HEK293 (cell line): ENCODE results near the gene DNAJC11.

ENCODE experiments used
- GLI4 ChIP-seq: fragments of 450-650 bp; formaldehyde crosslinking; IDR thresholded peaks from 2 replicates; pipeline ENCODE4 v1.5.1; 2016; ENCODE audit warnings: missing biosample characterization, missing genetic modification characterization
- MYNN ChIP-seq: fragments of 450-650 bp; formaldehyde crosslinking; IDR thresholded peaks from 2 replicates; pipeline ENCODE4 v1.5.1; 2016; ENCODE audit warnings: missing biosample characterization, missing genetic modification characterization, borderline replicate concordance
- YY1 ChIP-seq: fragments of 450-650 bp; formaldehyde crosslinking; IDR thresholded peaks from 2 replicates; pipeline ENCODE4 v1.5.1; 2018; ENCODE audit warnings: missing biosample characterization, missing genetic modification characterization
- ZBTB8A ChIP-seq: fragments of 450-650 bp; formaldehyde crosslinking; IDR thresholded peaks from 2 replicates; pipeline ENCODE4 v1.5.1; 2016; ENCODE audit warnings: missing biosample characterization, missing genetic modification characterization
- ZNF114 ChIP-seq: fragments of 450-650 bp; formaldehyde crosslinking; IDR thresholded peaks from 2 replicates; pipeline ENCODE4 v1.5.0; 2017; ENCODE audit warnings: missing biosample characterization, missing genetic modification characterization
- ZNF610 ChIP-seq: fragments of 450-650 bp; formaldehyde crosslinking; IDR thresholded peaks from 2 replicates; pipeline ENCODE4 v1.5.1; 2016; ENCODE audit warnings: missing biosample characterization, missing genetic modification characterization, borderline replicate concordance
- ZNF621 ChIP-seq: fragments of 450-650 bp; formaldehyde crosslinking; IDR thresholded peaks from 2 replicates; pipeline ENCODE4 v1.5.1; 2017; ENCODE audit warnings: missing biosample characterization, missing genetic modification characterization
- ZSCAN23 ChIP-seq: fragments of 450-650 bp; formaldehyde crosslinking; IDR thresholded peaks from 2 replicates; pipeline ENCODE4 v1.5.1; 2016; ENCODE audit warnings: missing biosample characterization, missing genetic modification characterization
- TF ChIP-seq, protein P1 (sequence below): fragments of 450-650 bp; formaldehyde crosslinking; IDR thresholded peaks from 2 replicates; pipeline ENCODE4 v1.5.1; 2016; ENCODE audit warnings: missing biosample characterization, missing genetic modification characterization
- TF ChIP-seq, protein P2 (sequence below): fragments of 450-650 bp; formaldehyde crosslinking; optimal IDR thresholded peaks from 2 replicates; pipeline ENCODE3; 2016; ENCODE audit warnings: missing biosample characterization, mild to moderate bottlenecking, missing genetic modification characterization

DNA sequence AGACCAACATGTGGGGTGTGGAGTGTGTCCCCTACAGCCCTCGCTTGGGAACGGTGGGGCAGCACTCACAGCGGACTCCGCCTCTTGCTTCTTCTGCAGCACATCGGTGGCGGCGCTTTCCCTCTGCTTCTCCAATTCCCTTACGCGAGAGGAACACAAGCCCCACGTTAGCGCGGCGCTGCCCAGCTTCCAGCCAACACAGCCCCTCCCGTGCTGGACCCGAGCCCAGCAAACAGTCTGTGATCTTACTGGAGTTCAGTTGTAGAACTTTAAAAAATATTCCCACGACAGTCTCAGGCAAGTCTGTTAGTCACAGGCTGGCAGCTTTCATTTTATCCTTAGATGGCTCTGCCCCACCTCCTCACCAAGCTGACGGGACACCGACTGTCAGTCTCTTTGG, 63.4 kb downstream of the DNAJC11 start:
- TF ChIP-seq, protein P1, sequence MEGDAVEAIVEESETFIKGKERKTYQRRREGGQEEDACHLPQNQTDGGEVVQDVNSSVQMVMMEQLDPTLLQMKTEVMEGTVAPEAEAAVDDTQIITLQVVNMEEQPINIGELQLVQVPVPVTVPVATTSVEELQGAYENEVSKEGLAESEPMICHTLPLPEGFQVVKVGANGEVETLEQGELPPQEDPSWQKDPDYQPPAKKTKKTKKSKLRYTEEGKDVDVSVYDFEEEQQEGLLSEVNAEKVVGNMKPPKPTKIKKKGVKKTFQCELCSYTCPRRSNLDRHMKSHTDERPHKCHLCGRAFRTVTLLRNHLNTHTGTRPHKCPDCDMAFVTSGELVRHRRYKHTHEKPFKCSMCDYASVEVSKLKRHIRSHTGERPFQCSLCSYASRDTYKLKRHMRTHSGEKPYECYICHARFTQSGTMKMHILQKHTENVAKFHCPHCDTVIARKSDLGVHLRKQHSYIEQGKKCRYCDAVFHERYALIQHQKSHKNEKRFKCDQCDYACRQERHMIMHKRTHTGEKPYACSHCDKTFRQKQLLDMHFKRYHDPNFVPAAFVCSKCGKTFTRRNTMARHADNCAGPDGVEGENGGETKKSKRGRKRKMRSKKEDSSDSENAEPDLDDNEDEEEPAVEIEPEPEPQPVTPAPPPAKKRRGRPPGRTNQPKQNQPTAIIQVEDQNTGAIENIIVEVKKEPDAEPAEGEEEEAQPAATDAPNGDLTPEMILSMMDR (tag by site-specific recombination): no peak
- TF ChIP-seq ZSCAN23 (tag by site-specific recombination) (no peak), YY1 (tag by site-specific recombination) (no peak), GLI4 (tag by site-specific recombination) (no peak), ZNF610 (tag by site-specific recombination) (no peak), MYNN (tag by site-specific recombination) (no peak), ZNF621 (tag by site-specific recombination) (no peak), ZNF114 (tag by site-specific recombination) (no peak), ZBTB8A (no peak)
- TF ChIP-seq, protein P2, sequence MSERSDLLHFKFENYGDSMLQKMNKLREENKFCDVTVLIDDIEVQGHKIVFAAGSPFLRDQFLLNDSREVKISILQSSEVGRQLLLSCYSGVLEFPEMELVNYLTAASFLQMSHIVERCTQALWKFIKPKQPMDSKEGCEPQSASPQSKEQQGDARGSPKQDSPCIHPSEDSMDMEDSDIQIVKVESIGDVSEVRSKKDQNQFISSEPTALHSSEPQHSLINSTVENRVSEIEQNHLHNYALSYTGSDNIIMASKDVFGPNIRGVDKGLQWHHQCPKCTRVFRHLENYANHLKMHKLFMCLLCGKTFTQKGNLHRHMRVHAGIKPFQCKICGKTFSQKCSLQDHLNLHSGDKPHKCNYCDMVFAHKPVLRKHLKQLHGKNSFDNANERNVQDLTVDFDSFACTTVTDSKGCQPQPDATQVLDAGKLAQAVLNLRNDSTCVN (tag by site-specific recombination): no peak
